MM.1S (cell line): ENCODE measurements around the gene PAX8.
"Not testable (repeated sequence)": the region's sequence is repeated elsewhere in the genome, so short reads cannot be mapped to it uniquely, and the experiment has no call there.

Experiments
- CTCF ChIP-seq: fragments of 300-600 bp; sonication (generic); IDR thresholded peaks from 2 replicates; pipeline ENCODE4 v1.5.1; 2016; ENCODE audit warnings: antibody characterized with exemption, low read length, mixed read lengths
- EZH2 ChIP-seq: fragments of 300-600 bp; sonication (generic); optimal IDR thresholded peaks from 2 replicates; pipeline ENCODE3; 2017; ENCODE audit warnings: low read depth, mild to moderate bottlenecking, antibody characterized with exemption, low read length, mixed read lengths

- TF ChIP-seq CTCF, EZH2: not testable (repeated sequence)
These were observed 33.1 kb upstream of the PAX8 start for GRCh38 chr2:113311781-113312180.
